ENCODE measurements around the gene SCFD1. TPM values are rescaled to one million over a fixed set of nuclear protein-coding genes. Genes with fewer than 3 reads are reported as not detected.

Gene SCFD1
- 94.8 and 106 TPM in 2 replicates for total RNA-seq

GRCh38 chr14:30621940-30622830 is at the start of gene SCFD1:
SCFD1 (plus strand) TSS chr14:30622319; CDS start chr14:30622339, 20 bp downstream.

Other genes starting within 250 kb of the SCFD1 start
- gene G2E3, start 63.2 kb upstream of the SCFD1 start, total RNA-seq: 17.3 and 30.7 TPM in 2 replicates